ENCODE data around the gene CHURC1. TPM values are rescaled to one million over a fixed set of nuclear protein-coding genes. Genes with fewer than 3 reads are reported as not detected.

The CHURC1 gene
- total and polyA plus RNA-seq, 2 of the 8 experiments (the other 6 are each of a cell fraction or from before 2014, with no cell fraction given), result 50.2 to 59.3 TPM

DNA sequence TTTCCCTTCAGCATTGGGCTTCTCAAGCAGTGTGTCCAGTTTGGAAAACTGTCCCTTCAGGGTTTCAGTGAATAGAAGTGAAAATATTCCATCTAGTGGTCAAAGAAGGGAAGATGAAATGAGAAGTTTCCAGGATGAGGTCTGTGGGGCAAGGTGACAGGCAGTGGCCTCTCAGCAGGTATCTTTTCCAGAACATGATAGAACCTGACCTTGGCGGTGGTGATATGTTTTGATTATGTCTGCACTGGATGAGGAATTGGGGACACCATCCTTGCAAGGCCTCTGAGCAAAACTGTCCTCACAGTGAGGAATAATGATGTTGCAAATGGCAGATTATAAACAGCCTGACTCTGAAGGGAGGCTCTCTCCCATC, 23.6 kb downstream of the CHURC1 start:
- Histone ChIP-seq H3K4me2 (ENCODE audit: insufficient read depth in 1 of 2, low read depth in 2 of 2, low read length in 2 of 2) (no peak overlapping the region), H2AK5ac (ENCODE audit: low read depth, low read length) (no peak overlapping the region), H3K23ac (ENCODE audit: insufficient read length) (no peak overlapping the region), H3K36me3 (ENCODE audit: control insufficient read depth in 2 of 4, insufficient read depth in 4 of 4, low read length in 3 of 4) (peaks cover 0 to 13% (median 3%) of the 10 kb centered on the region in 4 experiments; a peak in 3 of 8 replicates), H3K4ac (replicated peaks; ENCODE audit: insufficient read length, low read depth, low read length) (no peak overlapping the region), H3K23me2 (ENCODE audit: low read depth, low read length) (no peaks in the 10 kb centered on the region; the same call in 1 of the 2 replicates), H3K27me3 (replicated peaks in 1 of 4; ENCODE audit: control insufficient read depth in 3 of 4, extremely low read depth in 1 of 4, insufficient read depth in 3 of 4, low read length in 3 of 4) (no peaks in the 10 kb centered on the region), H2BK15ac (ENCODE audit: low read length) (no peak overlapping the region), H2BK5ac (ENCODE audit: low read depth, low read length) (no peak overlapping the region), H4K20me1 (replicated peaks in 1 of 2; ENCODE audit: control insufficient read depth in 1 of 2, insufficient read depth in 2 of 2, low read length in 2 of 2) (no peaks in the 10 kb centered on the region), H3K27ac (ENCODE audit: low read depth, low read length) (no peak overlapping the region), H2BK20ac (ENCODE audit: low read length) (no peak overlapping the region), H3K14ac (ENCODE audit: insufficient read length) (no peak overlapping the region), H4K91ac (replicated peaks; ENCODE audit: insufficient read length, low read length) (no peak overlapping the region), H3K79me1 (ENCODE audit: low read depth, low read length) (no peaks in the 10 kb centered on the region; the same call in 1 of the 2 replicates), H3K79me2 (ENCODE audit: control insufficient read depth in 1 of 2, insufficient read depth in 2 of 2, low read length in 2 of 2) (no peaks in the 10 kb centered on the region), H3K56ac (replicated peaks; ENCODE audit: insufficient read length, low read depth, low read length) (no peak overlapping the region), H4K8ac (ENCODE audit: extremely low read depth, insufficient read depth, low read length) (no peak overlapping the region), H2BK120ac (replicated peaks; ENCODE audit: low read depth, low read length) (no peak overlapping the region), H3K4me3 (ENCODE audit: extremely low read depth in 1 of 4, insufficient read depth in 2 of 4, low read depth in 3 of 4, low read length in 4 of 4) (no peak overlapping the region), H3K9ac (replicated peaks in 1 of 4; ENCODE audit: extremely low read depth in 1 of 4, low read depth in 3 of 4, low read length in 3 of 4) (no peak overlapping the region), H2BK12ac (ENCODE audit: low read depth, low read length) (no peak overlapping the region), H3K9me3 (ENCODE audit: insufficient read depth in 2 of 2, low read depth in 1 of 2, low read length in 1 of 2) (no peaks in the 10 kb centered on the region), H2AFZ (ENCODE audit: low read length) (no peak overlapping the region), H3K4me1 (replicated peaks in 1 of 4; ENCODE audit: control insufficient read depth in 3 of 4, insufficient read depth in 4 of 4, low read length in 3 of 4) (peaks cover 0 to 3% (median under 1%) of the 10 kb centered on the region in 4 experiments; a peak in 3 of 7 replicates), H4K5ac (ENCODE audit: insufficient read length, low read depth, low read length) (no peak overlapping the region), H3K18ac (ENCODE audit: extremely low read depth, low read length) (no peak overlapping the region)
- TF ChIP-seq, protein P1, sequence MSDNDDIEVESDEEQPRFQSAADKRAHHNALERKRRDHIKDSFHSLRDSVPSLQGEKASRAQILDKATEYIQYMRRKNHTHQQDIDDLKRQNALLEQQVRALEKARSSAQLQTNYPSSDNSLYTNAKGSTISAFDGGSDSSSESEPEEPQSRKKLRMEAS (IDR thresholded peaks at IDR 0.05), result no peak
- TF ChIP-seq FOSL1 (IDR thresholded peaks at IDR 0.05; ENCODE audit: insufficient read depth, low read depth, low read length), result no peak
- TF ChIP-seq BRCA1 (IDR thresholded peaks at IDR 0.05; ENCODE audit: low read depth, low read length), result no peak
- peak; percentile 33 to 45 for TF ChIP-seq RAD21 (IDR thresholded peaks at IDR 0.05 in 1 of 2, conservative IDR thresholded peaks at IDR 0.05 in 1 of 2; ENCODE audit: low read depth in 2 of 2, low read length in 2 of 2)
- no peak for TF ChIP-seq CREB1 (IDR thresholded peaks at IDR 0.05)
- TF ChIP-seq KDM1A (IDR thresholded peaks at IDR 0.05; ENCODE audit: borderline replicate concordance, low read length), result no peak
- TF ChIP-seq, protein P2, sequence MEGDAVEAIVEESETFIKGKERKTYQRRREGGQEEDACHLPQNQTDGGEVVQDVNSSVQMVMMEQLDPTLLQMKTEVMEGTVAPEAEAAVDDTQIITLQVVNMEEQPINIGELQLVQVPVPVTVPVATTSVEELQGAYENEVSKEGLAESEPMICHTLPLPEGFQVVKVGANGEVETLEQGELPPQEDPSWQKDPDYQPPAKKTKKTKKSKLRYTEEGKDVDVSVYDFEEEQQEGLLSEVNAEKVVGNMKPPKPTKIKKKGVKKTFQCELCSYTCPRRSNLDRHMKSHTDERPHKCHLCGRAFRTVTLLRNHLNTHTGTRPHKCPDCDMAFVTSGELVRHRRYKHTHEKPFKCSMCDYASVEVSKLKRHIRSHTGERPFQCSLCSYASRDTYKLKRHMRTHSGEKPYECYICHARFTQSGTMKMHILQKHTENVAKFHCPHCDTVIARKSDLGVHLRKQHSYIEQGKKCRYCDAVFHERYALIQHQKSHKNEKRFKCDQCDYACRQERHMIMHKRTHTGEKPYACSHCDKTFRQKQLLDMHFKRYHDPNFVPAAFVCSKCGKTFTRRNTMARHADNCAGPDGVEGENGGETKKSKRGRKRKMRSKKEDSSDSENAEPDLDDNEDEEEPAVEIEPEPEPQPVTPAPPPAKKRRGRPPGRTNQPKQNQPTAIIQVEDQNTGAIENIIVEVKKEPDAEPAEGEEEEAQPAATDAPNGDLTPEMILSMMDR (IDR thresholded peaks at IDR 0.05; ENCODE audit: control extremely low read depth in 1 of 3, insufficient read depth in 1 of 3, low read depth in 1 of 3, low read length in 3 of 3), result peak in 1 of 3 experiments; percentile 32; a peak in 1 of 4 replicates
- no peak for TF ChIP-seq RBBP5 (IDR thresholded peaks at IDR 0.05; ENCODE audit: borderline replicate concordance, low read depth, low read length)
- CTCF ChIA-PET (ENCODE audit: partially characterized antibody), result interaction anchor here (0.7 to 1.4 kb wide), 3 partner anchors 9 to 45 kb away, joined by 3 to 4 read pairs (median 3); no protein-coding TSS in a partner anchor
- WGBS, 2 experiments (ENCODE audit: extremely low coverage in 1 of 2, insufficient coverage in 1 of 2, insufficient read length in 1 of 2, insufficient replicate concordance in 2 of 2, low coverage in 1 of 2, low lambda C conversion rate in 2 of 2, missing lambda C conversion rate in 1 of 2), result 90% methylated on average over 1 of the region's 1 CpG; no CpG with 5 or more reads in 1 of the 2 experiments
- no peak for FAIRE-seq
- DNase-seq (ENCODE audit: low read depth in 1 of 2, low spot score in 2 of 2), result no peak
- POLR2A ChIA-PET (ENCODE audit: partially characterized antibody), result interaction anchor here (1.0 kb wide), 1 partner anchor 14 kb away, joined by 3 read pairs; no protein-coding TSS in a partner anchor
